Activated CD4-positive, alpha-beta T cell treated with anti-CD3 and anti-CD28 coated beads, Interleukin-2, amount 10 ng/mL, durations not matched to agents 7 days and 5 days (primary cell): ENCODE results near the gene OR8B12. TPM values are rescaled to one million over a fixed set of nuclear protein-coding genes. Genes with fewer than 3 reads are reported as not detected.

Source experiments
- CTCF ChIA-PET: fragments of 350-600 bp; sonication (Branson Sonifier 250); formaldehyde crosslinking; loops from one replicate; lab custom pipeline; 2021; ENCODE audit warnings: antibody characterized with exemption; lab: Charles Lee
- POLR2A ChIA-PET: fragments of 350-600 bp; sonication (Branson Sonifier 250); formaldehyde crosslinking; loops from one replicate; lab custom pipeline; 2021; ENCODE audit warnings: antibody characterized with exemption; lab: Charles Lee
- DNase-seq: peaks from one replicate; pipeline ENCODE4 v3.0.0-alpha.2; 2020
- H3K27ac Mint-ChIP-seq: one replicate; pipeline ENCODE4 v1.8.0; 2021; ENCODE audit warnings: mild to moderate bottlenecking, moderate library complexity, mixed read lengths
- H3K27me3 Mint-ChIP-seq: one replicate; pipeline ENCODE4 v1.8.0; 2021; ENCODE audit warnings: mixed read lengths
- H3K36me3 Mint-ChIP-seq: one replicate; pipeline ENCODE4 v1.8.0; 2021; ENCODE audit warnings: low read depth, mixed read lengths
- H3K4me1 Mint-ChIP-seq: one replicate; pipeline ENCODE4 v1.8.0; 2021; ENCODE audit warnings: mixed read lengths
- H3K4me3 Mint-ChIP-seq: one replicate; pipeline ENCODE4 v1.8.0; 2021; ENCODE audit warnings: mild to moderate bottlenecking, moderate library complexity, mixed read lengths
- H3K9me3 Mint-ChIP-seq: one replicate; pipeline ENCODE4 v1.8.0; 2021; ENCODE audit warnings: mixed read lengths
- total RNA-seq, 2 experiments: library from RNA; stranded (reverse); gene quantifications; one replicate each; pipeline ENCODE4 v1.2.3, GENCODE V29; 2021

The OR8B12 gene
- total RNA-seq, 2 experiments from 2014 or later = not detected

- ChIA-PET POLR2A (no interaction called here), CTCF (no interaction called here)
- H3K36me3 Mint-ChIP-seq = no peaks in the 10 kb centered on the region
- H3K4me1 Mint-ChIP-seq = no peaks in the 10 kb centered on the region
- no peak for DNase-seq
- H3K9me3 Mint-ChIP-seq = no peaks in the 10 kb centered on the region
- no peak overlapping the region for H3K4me3 Mint-ChIP-seq
- peaks cover 2% of the 10 kb centered on the region for H3K27me3 Mint-ChIP-seq
- H3K27ac Mint-ChIP-seq = no peak overlapping the region
These were observed 8.5 kb upstream of the OR8B12 start for GRCh38 chr11:124551987-124552386.

- H3K27ac Mint-ChIP-seq = no peak overlapping the region
- no peaks in the 10 kb centered on the region for H3K4me1 Mint-ChIP-seq
- H3K9me3 Mint-ChIP-seq = no peaks in the 10 kb centered on the region
- H3K4me3 Mint-ChIP-seq = no peak overlapping the region
- POLR2A ChIA-PET = no interaction called here
- H3K27me3 Mint-ChIP-seq = peaks cover 2% of the 10 kb centered on the region
- CTCF ChIA-PET = interaction anchor here (0.5 kb wide), 1 partner anchor 109 kb away, joined by 6 read pairs; no protein-coding TSS in a partner anchor
- DNase-seq = no peak
- H3K36me3 Mint-ChIP-seq = no peaks in the 10 kb centered on the region
These were observed 7.7 kb upstream of the OR8B12 start for GRCh38 chr11:124551189-124551588.

- Mint-ChIP-seq H3K27ac (no peak overlapping the region), H3K4me3 (no peak overlapping the region), H3K9me3 (no peaks in the 10 kb centered on the region), H3K36me3 (no peaks in the 10 kb centered on the region), H3K4me1 (no peaks in the 10 kb centered on the region), H3K27me3 (peaks cover 3% of the 10 kb centered on the region)
- CTCF ChIA-PET = no interaction called here
- POLR2A ChIA-PET = no interaction called here
- no peak for DNase-seq
These were observed 309 bp downstream of the OR8B12 start for GRCh38 chr11:124543145-124543544.

- DNase-seq = no peak
- peaks cover 3% of the 10 kb centered on the region for H3K27me3 Mint-ChIP-seq
- POLR2A ChIA-PET = no interaction called here
- H3K9me3 Mint-ChIP-seq = no peaks in the 10 kb centered on the region
- no peaks in the 10 kb centered on the region for H3K4me1 Mint-ChIP-seq
- H3K27ac Mint-ChIP-seq = no peak overlapping the region
- CTCF ChIA-PET = no interaction called here
- H3K4me3 Mint-ChIP-seq = no peak overlapping the region
- H3K36me3 Mint-ChIP-seq = no peaks in the 10 kb centered on the region
These were observed 2.2 kb downstream of the OR8B12 start for GRCh38 chr11:124541204-124541603.

- Mint-ChIP-seq H3K27ac (no peak overlapping the region), H3K9me3 (no peaks in the 10 kb centered on the region), H3K27me3 (no peaks in the 10 kb centered on the region), H3K4me3 (no peak overlapping the region), H3K4me1 (no peaks in the 10 kb centered on the region), H3K36me3 (no peaks in the 10 kb centered on the region)
- no peak for DNase-seq
- ChIA-PET CTCF (no interaction called here), POLR2A (interaction anchor here (0.7 kb wide), 1 partner anchor 1539 kb away, joined by 3 read pairs; no protein-coding TSS in a partner anchor)
These were observed 5.4 kb downstream of the OR8B12 start for GRCh38 chr11:124538019-124538418.

GRCh38 chr11:124536520-124536919, 6.9 kb downstream of the OR8B12 start:
- no peaks in the 10 kb centered on the region for H3K27me3 Mint-ChIP-seq
- no peaks in the 10 kb centered on the region for H3K9me3 Mint-ChIP-seq
- no peaks in the 10 kb centered on the region for H3K36me3 Mint-ChIP-seq
- DNase-seq = no peak
- CTCF ChIA-PET = no interaction called here
- no peaks in the 10 kb centered on the region for H3K4me1 Mint-ChIP-seq
- POLR2A ChIA-PET = no interaction called here
- no peak overlapping the region for H3K4me3 Mint-ChIP-seq
- no peak overlapping the region for H3K27ac Mint-ChIP-seq

- Mint-ChIP-seq H3K4me1 (no peaks in the 10 kb centered on the region), H3K9me3 (no peaks in the 10 kb centered on the region), H3K27me3 (no peaks in the 10 kb centered on the region), H3K36me3 (no peaks in the 10 kb centered on the region), H3K4me3 (no peak overlapping the region), H3K27ac (no peak overlapping the region)
- no peak for DNase-seq
- ChIA-PET POLR2A (no interaction called here), CTCF (no interaction called here)
These were observed 7.8 kb downstream of the OR8B12 start for GRCh38 chr11:124535552-124536232.

- Mint-ChIP-seq H3K27me3 (peaks cover 6% of the 10 kb centered on the region), H3K4me1 (no peaks in the 10 kb centered on the region), H3K4me3 (no peak overlapping the region), H3K9me3 (no peaks in the 10 kb centered on the region), H3K36me3 (no peaks in the 10 kb centered on the region), H3K27ac (no peak overlapping the region)
- no peak for DNase-seq
- POLR2A ChIA-PET = no interaction called here
- CTCF ChIA-PET = no interaction called here
These were observed 9.4 kb downstream of the OR8B12 start for GRCh38 chr11:124534051-124534450.

GRCh38 chr11:124533626-124534025, 9.8 kb downstream of the OR8B12 start:
- no peak for DNase-seq
- no peaks in the 10 kb centered on the region for H3K4me1 Mint-ChIP-seq
- ChIA-PET POLR2A (no interaction called here), CTCF (no interaction called here)
- H3K36me3 Mint-ChIP-seq = no peaks in the 10 kb centered on the region
- H3K27ac Mint-ChIP-seq = no peak overlapping the region
- H3K4me3 Mint-ChIP-seq = no peak overlapping the region
- H3K9me3 Mint-ChIP-seq = no peaks in the 10 kb centered on the region
- peaks cover 8% of the 10 kb centered on the region for H3K27me3 Mint-ChIP-seq

GRCh38 chr11:124520550-124520854, 23.0 kb downstream of the OR8B12 start:
- Mint-ChIP-seq H3K36me3 (no peaks in the 10 kb centered on the region), H3K27ac (no peak overlapping the region), H3K4me3 (no peak overlapping the region), H3K4me1 (no peaks in the 10 kb centered on the region), H3K9me3 (no peaks in the 10 kb centered on the region), H3K27me3 (peaks cover 2% of the 10 kb centered on the region)
- ChIA-PET POLR2A (interaction anchor here (0.6 kb wide), 1 partner anchor 406 kb away, joined by 3 read pairs; no protein-coding TSS in a partner anchor), CTCF (no interaction called here)
- DNase-seq = no peak

- Mint-ChIP-seq H3K4me3 (no peak overlapping the region), H3K4me1 (no peaks in the 10 kb centered on the region), H3K9me3 (no peaks in the 10 kb centered on the region), H3K27me3 (peaks cover 2% of the 10 kb centered on the region), H3K27ac (no peak overlapping the region), H3K36me3 (no peaks in the 10 kb centered on the region)
- no peak for DNase-seq
- POLR2A ChIA-PET = interaction anchor here (0.6 kb wide), 1 partner anchor 405 kb away, joined by 3 read pairs; no protein-coding TSS in a partner anchor
- CTCF ChIA-PET = no interaction called here
These were observed 23.5 kb downstream of the OR8B12 start for GRCh38 chr11:124519850-124520549.

- ChIA-PET POLR2A (no interaction called here), CTCF (no interaction called here)
- no peaks in the 10 kb centered on the region for H3K9me3 Mint-ChIP-seq
- peaks cover 2% of the 10 kb centered on the region for H3K27me3 Mint-ChIP-seq
- H3K36me3 Mint-ChIP-seq = no peaks in the 10 kb centered on the region
- no peak overlapping the region for H3K27ac Mint-ChIP-seq
- H3K4me3 Mint-ChIP-seq = no peak overlapping the region
- H3K4me1 Mint-ChIP-seq = no peaks in the 10 kb centered on the region
- no peak for DNase-seq
These were observed 24.4 kb downstream of the OR8B12 start for GRCh38 chr11:124518989-124519451.

- H3K9me3 Mint-ChIP-seq = no peaks in the 10 kb centered on the region
- ChIA-PET CTCF (no interaction called here), POLR2A (no interaction called here)
- H3K27ac Mint-ChIP-seq = no peak overlapping the region
- H3K36me3 Mint-ChIP-seq = no peaks in the 10 kb centered on the region
- H3K27me3 Mint-ChIP-seq = peaks cover 2% of the 10 kb centered on the region
- no peak overlapping the region for H3K4me3 Mint-ChIP-seq
- no peaks in the 10 kb centered on the region for H3K4me1 Mint-ChIP-seq
- DNase-seq = no peak
These were observed 26.1 kb downstream of the OR8B12 start for GRCh38 chr11:124517314-124517713.
